ENCODE results near the gene MLH1. TPM values are rescaled to one million over a fixed set of nuclear protein-coding genes. Genes with fewer than 3 reads are reported as not detected.

Gene MLH1
- total RNA-seq, 4 donors from 2014 or later = 30.7 to 39.1 (median 33.5) TPM

DNA sequence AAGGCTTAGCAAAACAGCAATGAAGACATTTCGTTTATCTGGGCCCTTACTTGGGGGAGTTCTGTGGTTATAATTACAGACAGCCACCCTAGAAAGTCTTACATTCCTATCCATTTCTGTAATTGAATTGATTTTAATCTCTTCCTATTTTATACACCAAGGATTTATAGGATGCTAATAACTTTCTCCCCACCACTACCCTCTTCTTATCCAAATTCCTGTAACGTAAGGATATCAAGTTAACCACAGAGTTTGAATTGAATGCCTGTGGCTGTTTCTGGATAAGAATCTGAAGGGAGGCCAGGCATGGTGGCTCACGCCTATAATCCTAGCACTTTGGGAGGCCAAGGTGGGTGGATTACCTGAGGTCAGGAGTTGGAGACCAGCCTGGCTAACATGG lies 78.6 kb downstream of the MLH1 start:
- TF ChIP-seq POLR2AphosphoS5 (IDR thresholded peaks at IDR 0.05) (no peak), CTCF (IDR thresholded peaks at IDR 0.05) (no peak), EP300 (IDR thresholded peaks at IDR 0.05) (no peak), POLR2A (IDR thresholded peaks at IDR 0.05) (no peak)
- Histone ChIP-seq H3K36me3 (peaks cover 0 to 59% of the 10 kb centered on the region in 2 donors), H3K27me3 (no peaks in the 10 kb centered on the region), H3K4me1 (peaks cover 6 to 29% (median 9%) of the 10 kb centered on the region in 3 donors), H3K27ac (peak overlapping the region in 1 of 4 donors; percentile 50), H3K9me3 (no peaks in the 10 kb centered on the region), H3K4me3 (no peak overlapping the region)
- 97 to 100% methylated on average over 1 to 3 of the region's 3 CpGs for WGBS, 2 donors (ENCODE audit: low coverage in 1 of 2)
- ATAC-seq = no peak

DNA sequence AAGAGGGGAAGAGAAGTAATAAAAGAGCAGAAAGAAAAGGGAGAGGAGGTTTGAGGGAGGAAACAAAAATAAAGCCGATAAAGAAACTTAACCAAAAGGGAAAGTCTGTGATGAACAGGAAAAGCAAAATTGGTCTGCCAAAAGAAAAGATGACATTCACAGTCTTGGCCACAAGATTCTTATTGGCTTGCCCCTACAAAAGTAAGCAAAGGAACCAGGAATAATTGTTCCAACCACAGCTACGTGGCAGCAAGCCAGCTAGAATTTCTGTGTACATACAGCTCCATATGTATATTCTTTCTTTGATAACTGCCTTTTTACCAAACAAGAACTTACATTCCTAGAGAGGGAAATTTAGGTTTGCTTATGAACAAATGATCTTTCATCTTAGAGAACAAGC lies 79.6 kb downstream of the MLH1 start:
- Histone ChIP-seq H3K4me3 (no peak overlapping the region), H3K27me3 (no peaks in the 10 kb centered on the region), H3K36me3 (peaks cover 0 to 59% of the 10 kb centered on the region in 2 donors), H3K27ac (peak overlapping the region; percentile 28 to 69 (median 52)), H3K4me1 (peaks cover 6 to 29% (median 9%) of the 10 kb centered on the region in 3 donors), H3K9me3 (no peaks in the 10 kb centered on the region)
- TF ChIP-seq POLR2A (IDR thresholded peaks at IDR 0.05) = no peak
- no peak for TF ChIP-seq EP300 (IDR thresholded peaks at IDR 0.05)
- TF ChIP-seq POLR2AphosphoS5 (IDR thresholded peaks at IDR 0.05) = no peak
- no peak for TF ChIP-seq CTCF (IDR thresholded peaks at IDR 0.05)
- WGBS, 2 donors (ENCODE audit: low coverage in 1 of 2) = 0 to 10% methylated on average over 1 to 2 of the region's 2 CpGs
- ATAC-seq = no peak

DNA sequence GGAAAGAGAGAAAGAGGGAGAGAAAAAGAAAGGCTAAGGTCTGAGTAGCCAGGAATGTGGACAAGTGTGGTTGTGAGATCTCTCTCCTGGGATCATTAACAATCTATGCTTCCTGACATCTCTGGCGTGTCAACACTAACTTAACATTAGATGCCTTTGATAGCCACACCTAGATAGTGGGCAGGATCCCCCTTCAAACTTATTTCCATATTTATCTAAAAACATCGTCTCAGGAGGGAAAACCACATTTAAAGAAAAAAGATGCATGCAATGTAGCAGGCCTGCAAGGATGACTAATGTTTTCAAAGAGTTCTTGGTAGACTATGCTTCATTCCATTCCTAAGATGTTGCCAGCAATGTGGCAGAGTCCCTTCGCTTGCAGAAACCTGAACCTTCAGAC lies 80.9 kb downstream of the MLH1 start:
- H3K9me3 ChIP-seq = no peaks in the 10 kb centered on the region
- no peak overlapping the region for H3K4me3 ChIP-seq
- WGBS, 2 donors (ENCODE audit: low coverage in 1 of 2) = 28 to 40% methylated on average over 3 of the region's 3 CpGs
- no peaks in the 10 kb centered on the region for H3K27me3 ChIP-seq
- no peak for TF ChIP-seq CTCF (IDR thresholded peaks at IDR 0.05)
- peaks cover 0 to 49% of the 10 kb centered on the region in 2 donors for H3K36me3 ChIP-seq
- no peak for ATAC-seq
- peak overlapping the region in 3 of 4 donors; percentile 10 to 54 (median 50) for H3K27ac ChIP-seq
- peaks cover 6 to 29% (median 9%) of the 10 kb centered on the region in 3 donors for H3K4me1 ChIP-seq

DNA sequence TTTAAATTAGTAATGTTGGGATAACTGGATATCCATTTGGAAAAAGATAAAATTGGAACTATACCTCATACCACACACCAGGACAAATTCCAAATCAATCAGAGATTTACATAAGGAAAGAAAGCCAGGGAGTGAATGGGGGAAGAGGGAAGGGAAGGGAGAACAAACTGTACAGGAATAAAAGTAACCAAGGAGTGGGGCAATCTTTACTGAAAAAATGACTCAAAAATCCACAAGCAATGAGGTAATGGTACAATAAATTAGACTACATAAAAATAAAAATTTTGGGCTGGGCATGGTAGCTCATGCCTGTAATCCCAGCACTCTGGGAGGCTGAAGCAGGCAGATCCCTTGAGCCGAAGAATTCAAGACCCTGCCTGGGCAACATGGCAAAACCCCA lies 82.6 kb downstream of the MLH1 start:
- H3K36me3 ChIP-seq = peaks cover 0 to 41% of the 10 kb centered on the region in 2 donors

More for the DNA sequence above, 82.6 kb downstream of the MLH1 start:
- no peaks in the 10 kb centered on the region for H3K27me3 ChIP-seq
- ATAC-seq = no peak
- no peak overlapping the region for H3K4me3 ChIP-seq
- WGBS, 2 donors (ENCODE audit: low coverage in 1 of 2) = 100% methylated on average over 1 of the region's 1 CpG
- H3K9me3 ChIP-seq = no peaks in the 10 kb centered on the region
- no peak for TF ChIP-seq POLR2A (IDR thresholded peaks at IDR 0.05)
- TF ChIP-seq CTCF (IDR thresholded peaks at IDR 0.05) = no peak
- no peak for TF ChIP-seq EP300 (IDR thresholded peaks at IDR 0.05)
- TF ChIP-seq POLR2AphosphoS5 (IDR thresholded peaks at IDR 0.05) = no peak
- H3K27ac ChIP-seq = peak overlapping the region in 1 of 4 donors; percentile 5
- H3K4me1 ChIP-seq = peaks cover 6 to 30% (median 9%) of the 10 kb centered on the region in 3 donors
